K562 (cell line): Measurements from ENCODE around the gene ARL3. TPM values are rescaled to one million over a fixed set of nuclear protein-coding genes. Genes with fewer than 3 reads are reported as not detected.

Source experiments
- CCNT2 ChIP-seq: IDR thresholded peaks from 2 replicates; pipeline ENCODE4 v1.6.1; 2011; ENCODE audit warnings: borderline replicate concordance, low read depth, mild to moderate bottlenecking, moderate library complexity, mixed read lengths, low read length; ENCODE audit not compliant: insufficient read length; ENCODE audit errors: extremely low read depth
- CHD2 ChIP-seq: IDR thresholded peaks from 2 replicates; pipeline ENCODE4 v1.6.1; 2011; ENCODE audit warnings: low read depth, low read length
- E2F3 ChIP-seq: fragments of 250-450 bp; sonication (Bioruptor Pico); IDR thresholded peaks from 2 replicates; pipeline ENCODE4 v1.4.0; 2020; ENCODE audit warnings: mild to moderate bottlenecking
- ELF1 ChIP-seq: fragments of 200-800 bp; sonication (Bioruptor generic); IDR thresholded peaks from 2 replicates; pipeline ENCODE4 v1.6.1; 2016; ENCODE audit warnings: missing genetic modification characterization, missing compliant biosample characterization
- ELF2 ChIP-seq: fragments of 250-450 bp; sonication (Bioruptor Pico); IDR thresholded peaks from 2 replicates; pipeline ENCODE4 v1.5.0; 2021; ENCODE audit warnings: mild to moderate bottlenecking
- FOXK2 ChIP-seq, 2 experiments: fragments of 450-650 bp; IDR thresholded peaks in 1 of 2; conservative IDR thresholded peaks in 1 of 2; 2 replicates each; pipeline ENCODE4 v1.6.1; 2016; ENCODE audit warnings: low read depth in 2 of 2, mild to moderate bottlenecking in 1 of 2
- GABPA ChIP-seq: fragments of 200-800 bp; sonication (Bioruptor generic); conservative IDR thresholded peaks from 2 replicates; pipeline ENCODE4 v1.6.1; 2016; ENCODE audit warnings: low read depth, missing genetic modification characterization, missing compliant biosample characterization
- HDGF ChIP-seq: fragments of 450-650 bp; IDR thresholded peaks from 2 replicates; pipeline ENCODE4 v1.6.1; 2016
- HMGN3 ChIP-seq: IDR thresholded peaks from 2 replicates; pipeline ENCODE4 v1.6.1; 2011; ENCODE audit warnings: borderline replicate concordance, low read depth, mild to moderate bottlenecking, mixed read lengths, low read length; ENCODE audit not compliant: insufficient read length; ENCODE audit errors: extremely low read depth
- JUND ChIP-seq, 2 experiments: IDR thresholded peaks; 2 replicates in 1 of 2; 3 replicates in 1 of 2; pipeline ENCODE4 v1.6.1; 2011; ENCODE audit warnings: borderline replicate concordance in 2 of 2, low read depth in 2 of 2, low read length in 2 of 2, improper control_type of control experiment in 1 of 2, missing biosample characterization in 1 of 2, missing genetic modification characterization in 1 of 2, missing genetic modification reagents in 1 of 2
- PHB2 ChIP-seq: fragments of 450-650 bp; IDR thresholded peaks from 2 replicates; pipeline ENCODE4 v1.6.1; 2017; ENCODE audit warnings: low read depth
- POLR2A ChIP-seq: fragments of 450-650 bp; conservative IDR thresholded peaks from 2 replicates; pipeline ENCODE4 v1.6.1; 2016
- POLR2G ChIP-seq: fragments of 200-400 bp; formaldehyde crosslinking; IDR thresholded peaks from 2 replicates; pipeline ENCODE4 v1.6.1; 2017; ENCODE audit warnings: low read depth, mild to moderate bottlenecking, antibody characterized with exemption, low read length, moderate library complexity
- POLR3A ChIP-seq: IDR thresholded peaks from 2 replicates; pipeline ENCODE4 v1.6.1; 2011; ENCODE audit warnings: borderline replicate concordance, mild to moderate bottlenecking, moderate library complexity; ENCODE audit not compliant: insufficient read length, insufficient read depth; ENCODE audit errors: extremely low read depth
- SIX5 ChIP-seq, 2 experiments: IDR thresholded peaks; 2 replicates each; pipeline ENCODE4 v1.6.1; 2011; ENCODE audit warnings: low read length in 2 of 2, borderline replicate concordance in 1 of 2, low read depth in 1 of 2, mild to moderate bottlenecking in 1 of 2, moderate library complexity in 1 of 2; ENCODE audit not compliant: insufficient read depth in 1 of 2
- SMAD4 ChIP-seq: fragments of 250-450 bp; sonication (Bioruptor Pico); conservative IDR thresholded peaks from 2 replicates; pipeline ENCODE4 v1.8.0; 2021; ENCODE audit warnings: inconsistent platforms, mild to moderate bottlenecking, moderate library complexity
- YY1 ChIP-seq, 3 experiments: IDR thresholded peaks; 2 replicates each; pipeline ENCODE4 v1.6.1; 2011; ENCODE audit warnings: low read length in 2 of 3, mild to moderate bottlenecking in 2 of 3, moderate library complexity in 2 of 3, borderline replicate concordance in 1 of 3, control low read depth in 1 of 3, low read depth in 1 of 3; ENCODE audit not compliant: insufficient read depth in 3 of 3, insufficient replicate concordance in 2 of 3, control insufficient read depth in 1 of 3, insufficient read length in 1 of 3; ENCODE audit errors: extremely low read depth in 1 of 3
- ZBTB1 ChIP-seq: sonication (generic); formaldehyde crosslinking; IDR thresholded peaks from 2 replicates; pipeline ENCODE4 v1.8.1; 2023; ENCODE audit warnings: missing genetic modification reagents, low read depth, mild to moderate bottlenecking, borderline replicate concordance
- ZNF224 ChIP-seq: sonication (generic); formaldehyde crosslinking; IDR thresholded peaks from 2 replicates; pipeline ENCODE4 v1.8.0; 2022; ENCODE audit warnings: mild to moderate bottlenecking, missing genetic modification reagents
- ZSCAN32 ChIP-seq: fragments of 450-650 bp; formaldehyde crosslinking; IDR thresholded peaks from 2 replicates; pipeline ENCODE4 v1.4.0; 2020; ENCODE audit warnings: mild to moderate bottlenecking, moderate library complexity
- polyA plus RNA-seq, 8 experiments: library from polyadenylated mRNA; depleted of rRNA in 4 of 8; stranded (reverse) in 5 of 8; unstranded in 3 of 8; fragments of >200 nt; fragmentation: Nextera tagmentation in 2 of 8; fragmentation: Illumina TruSeq in 1 of 8; extraction: Ambion mirVana in 2 of 8; extraction: Trizol in 1 of 8; gene quantifications; 2 replicates each; pipeline versions ENCODE4 v1.2.1 to v1.2.3, GENCODE V29; 2011 to 2014; ENCODE audit warnings: inconsistent platforms in 1 of 8, missing spikeins in 1 of 8
- total RNA-seq, 7 experiments: library from RNA; depleted of rRNA in 6 of 7; stranded (reverse); fragments of >200 nt in 6 of 7; fragmentation: Illumina TruSeq in 2 of 7; extraction: Trizol in 2 of 7; gene quantifications; 2 replicates each; pipeline versions ENCODE4 v1.2.1 to v1.2.3, GENCODE V29; 2011 to 2021; ENCODE audit warnings: low replicate concordance in 1 of 7
- TF ChIP-seq, protein P1 (sequence below), 2 experiments: IDR thresholded peaks in 1 of 2; conservative IDR thresholded peaks in 1 of 2; 2 replicates each; pipeline ENCODE4 v1.6.1; 2016; ENCODE audit warnings: low read depth in 2 of 2, mild to moderate bottlenecking in 1 of 2, missing compliant biosample characterization in 1 of 2, missing genetic modification characterization in 1 of 2, moderate library complexity in 1 of 2
- TF ChIP-seq, protein P2 (sequence below): fragments of 450-650 bp; IDR thresholded peaks from 2 replicates; pipeline ENCODE4 v1.6.1; 2016; ENCODE audit warnings: missing biosample characterization, missing genetic modification characterization

The ARL3 gene
- total and polyA plus RNA-seq, 9 of the 15 experiments (the other 6 are each of a cell fraction or from before 2014, with no cell fraction given), result 2.9 to 8.9 (median 4.8) TPM

- peak; percentile 83 for TF ChIP-seq POLR2G
- peak; percentile 23 for TF ChIP-seq SMAD4
- peak; percentile 91 for TF ChIP-seq ELF1 (tag)
- TF ChIP-seq ZSCAN32, result no peak
- TF ChIP-seq E2F3 (CRISPR knock-in tag), result no peak
- TF ChIP-seq GABPA, result peak; percentile 86
- peak; percentile 65; the same call in 1 of the 2 replicates for TF ChIP-seq CHD2
- no peak for TF ChIP-seq HDGF
- TF ChIP-seq ZNF224 (CRISPR knock-in tag), result no peak
- TF ChIP-seq FOXK2 (conservative IDR thresholded peaks at IDR 0.05 in 1 of 2, IDR thresholded peaks at IDR 0.05 in 1 of 2; ENCODE audit: low read depth in 2 of 2), result peak in 1 of 2 experiments; percentile 66; a peak in 2 of 4 replicates
- no peak for TF ChIP-seq PHB2
- TF ChIP-seq, protein P1, sequence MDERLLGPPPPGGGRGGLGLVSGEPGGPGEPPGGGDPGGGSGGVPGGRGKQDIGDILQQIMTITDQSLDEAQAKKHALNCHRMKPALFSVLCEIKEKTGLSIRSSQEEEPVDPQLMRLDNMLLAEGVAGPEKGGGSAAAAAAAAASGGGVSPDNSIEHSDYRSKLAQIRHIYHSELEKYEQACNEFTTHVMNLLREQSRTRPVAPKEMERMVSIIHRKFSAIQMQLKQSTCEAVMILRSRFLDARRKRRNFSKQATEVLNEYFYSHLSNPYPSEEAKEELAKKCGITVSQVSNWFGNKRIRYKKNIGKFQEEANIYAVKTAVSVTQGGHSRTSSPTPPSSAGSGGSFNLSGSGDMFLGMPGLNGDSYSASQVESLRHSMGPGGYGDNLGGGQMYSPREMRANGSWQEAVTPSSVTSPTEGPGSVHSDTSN (CRISPR knock-in tag; IDR thresholded peaks at IDR 0.05; ENCODE audit: low read depth), result no peak
- TF ChIP-seq, protein P1 (tag; conservative IDR thresholded peaks at IDR 0.05; ENCODE audit: low read depth), result no peak
- TF ChIP-seq JUND (IDR thresholded peaks at IDR 0.05; ENCODE audit: borderline replicate concordance, low read depth, low read length), result peak; percentile 4; the same call in 1 of the 2 replicates
- no peak for TF ChIP-seq JUND (tag; IDR thresholded peaks at IDR 0.05; ENCODE audit: borderline replicate concordance, low read depth, low read length)
- TF ChIP-seq POLR3A, result no peak
- no peak for TF ChIP-seq SIX5 (IDR thresholded peaks at IDR 0.05; ENCODE audit: borderline replicate concordance in 1 of 2, insufficient read depth in 1 of 2, low read depth in 1 of 2, low read length in 2 of 2)
- peak; percentile 62 for TF ChIP-seq HMGN3
- TF ChIP-seq, protein P2, sequence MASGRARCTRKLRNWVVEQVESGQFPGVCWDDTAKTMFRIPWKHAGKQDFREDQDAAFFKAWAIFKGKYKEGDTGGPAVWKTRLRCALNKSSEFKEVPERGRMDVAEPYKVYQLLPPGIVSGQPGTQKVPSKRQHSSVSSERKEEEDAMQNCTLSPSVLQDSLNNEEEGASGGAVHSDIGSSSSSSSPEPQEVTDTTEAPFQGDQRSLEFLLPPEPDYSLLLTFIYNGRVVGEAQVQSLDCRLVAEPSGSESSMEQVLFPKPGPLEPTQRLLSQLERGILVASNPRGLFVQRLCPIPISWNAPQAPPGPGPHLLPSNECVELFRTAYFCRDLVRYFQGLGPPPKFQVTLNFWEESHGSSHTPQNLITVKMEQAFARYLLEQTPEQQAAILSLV (tag), result no peak
- TF ChIP-seq YY1 (IDR thresholded peaks at IDR 0.05; ENCODE audit: borderline replicate concordance in 1 of 3, control insufficient read depth in 1 of 3, extremely low read depth in 1 of 3, insufficient read depth in 3 of 3, insufficient read length in 1 of 3, insufficient replicate concordance in 2 of 3, low read depth in 1 of 3, low read length in 2 of 3), result peak in 1 of 3 experiments; percentile 7
- no peak for TF ChIP-seq ZBTB1 (CRISPR knock-in tag)
- peak; percentile 48; the same call in 1 of the 2 replicates for TF ChIP-seq ELF2 (CRISPR knock-in tag)
- TF ChIP-seq POLR2A, result peak; percentile 73
- TF ChIP-seq CCNT2, result peak; percentile 42
These were observed 72.1 kb downstream of the ARL3 start (continued) for GRCh38 chr10:102641880-102642735.
